SW480 (cell line): ENCODE measurements around the gene CMPK1.

Source experiments
- DNase-seq: peaks from one replicate; pipeline ENCODE4 v3.0.0-alpha.2; 2016; ENCODE audit warnings: low spot score

CMPK1 gene

GRCh38 chr1:47424336-47424982, 90.9 kb downstream of the CMPK1 start:
- peak; percentile 56 for DNase-seq
